HPDE6-E6E7 (cell line): ENCODE data around the gene PTGER2.
A peak's percentile ranks its signal among the peaks of the same experiment; 100 is the strongest.

Experiments
- DNase-seq: peaks from one replicate; pipeline ENCODE4 v3.0.0; 2011; ENCODE audit warnings: missing footprints; ENCODE audit errors: extremely low spot score

PTGER2 gene

GRCh38 chr14:52313903-52314594 lies at the start of gene PTGER2:
Gene PTGER2 (plus strand): TSS chr14:52314312. CDS start chr14:52314549, 237 bp downstream.
- DNase-seq, result peak; percentile 71

DNA sequence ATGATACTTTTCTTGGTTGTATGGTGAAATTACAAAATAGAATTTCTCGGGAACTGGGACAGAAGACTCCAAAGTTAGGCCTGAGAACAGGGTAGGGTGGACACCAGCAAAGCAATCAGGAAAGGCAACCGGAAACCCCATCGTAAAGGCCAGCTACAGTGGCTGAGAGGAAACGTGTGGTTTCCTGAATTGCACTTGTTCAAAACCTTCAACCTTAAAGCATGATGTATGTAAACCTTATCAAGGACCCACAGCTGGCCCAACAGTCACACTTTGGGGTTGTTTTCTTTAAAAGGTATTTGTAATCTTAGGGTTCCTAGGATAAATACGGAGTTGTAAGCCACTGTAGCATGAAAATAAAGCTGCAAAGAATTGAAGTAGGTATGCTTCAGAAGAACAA lies 48.9 kb upstream of the PTGER2 start:
- no peak for DNase-seq

GRCh38 chr14:52266179-52266578 lies 47.9 kb upstream of the PTGER2 start:
- no peak for DNase-seq

DNA sequence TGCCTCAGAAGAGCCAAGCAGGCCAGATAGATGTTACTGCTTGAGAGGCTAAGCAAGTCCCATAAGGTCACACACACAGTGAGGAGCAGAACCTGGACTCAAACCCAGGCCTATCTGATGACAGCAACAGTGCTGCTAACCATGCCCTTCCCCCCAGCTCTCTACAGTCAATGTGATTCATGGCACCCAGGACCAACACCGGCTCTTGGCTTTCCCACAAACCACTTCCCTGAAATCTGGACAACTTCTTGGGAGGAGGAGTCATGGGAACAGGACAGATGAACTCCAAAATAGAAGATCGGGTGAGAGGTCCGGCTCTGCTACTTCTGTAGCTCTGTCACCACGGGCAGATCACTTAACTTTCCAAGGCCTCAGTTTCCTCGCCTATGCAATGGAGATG lies 47.3 kb upstream of the PTGER2 start:
- no peak for DNase-seq

DNA sequence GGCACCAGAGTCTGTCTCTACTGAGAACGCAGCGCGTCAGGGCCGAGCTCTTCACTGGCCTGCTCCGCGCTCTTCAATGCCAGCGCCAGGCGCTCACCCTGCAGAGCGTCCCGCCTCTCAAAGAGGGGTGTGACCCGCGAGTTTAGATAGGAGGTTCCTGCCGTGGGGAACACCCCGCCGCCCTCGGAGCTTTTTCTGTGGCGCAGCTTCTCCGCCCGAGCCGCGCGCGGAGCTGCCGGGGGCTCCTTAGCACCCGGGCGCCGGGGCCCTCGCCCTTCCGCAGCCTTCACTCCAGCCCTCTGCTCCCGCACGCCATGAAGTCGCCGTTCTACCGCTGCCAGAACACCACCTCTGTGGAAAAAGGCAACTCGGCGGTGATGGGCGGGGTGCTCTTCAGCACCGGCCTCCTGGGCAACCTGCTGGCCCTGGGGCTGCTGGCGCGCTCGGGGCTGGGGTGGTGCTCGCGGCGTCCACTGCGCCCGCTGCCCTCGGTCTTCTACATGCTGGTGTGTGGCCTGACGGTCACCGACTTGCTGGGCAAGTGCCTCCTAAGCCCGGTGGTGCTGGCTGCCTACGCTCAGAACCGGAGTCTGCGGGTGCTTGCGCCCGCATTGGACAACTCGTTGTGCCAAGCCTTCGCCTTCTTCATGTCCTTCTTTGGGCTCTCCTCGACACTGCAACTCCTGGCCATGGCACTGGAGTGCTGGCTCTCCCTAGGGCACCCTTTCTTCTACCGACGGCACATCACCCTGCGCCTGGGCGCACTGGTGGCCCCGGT lies 46.4 kb upstream of the PTGER2 start, which contains the start of gene PTGDR:
Gene PTGDR, plus strand, starts transcription at position 198 of the 778 bp plus-strand sequence. Its CDS starts 117 bp downstream, at position 315.
- DNase-seq, result no peak

DNA sequence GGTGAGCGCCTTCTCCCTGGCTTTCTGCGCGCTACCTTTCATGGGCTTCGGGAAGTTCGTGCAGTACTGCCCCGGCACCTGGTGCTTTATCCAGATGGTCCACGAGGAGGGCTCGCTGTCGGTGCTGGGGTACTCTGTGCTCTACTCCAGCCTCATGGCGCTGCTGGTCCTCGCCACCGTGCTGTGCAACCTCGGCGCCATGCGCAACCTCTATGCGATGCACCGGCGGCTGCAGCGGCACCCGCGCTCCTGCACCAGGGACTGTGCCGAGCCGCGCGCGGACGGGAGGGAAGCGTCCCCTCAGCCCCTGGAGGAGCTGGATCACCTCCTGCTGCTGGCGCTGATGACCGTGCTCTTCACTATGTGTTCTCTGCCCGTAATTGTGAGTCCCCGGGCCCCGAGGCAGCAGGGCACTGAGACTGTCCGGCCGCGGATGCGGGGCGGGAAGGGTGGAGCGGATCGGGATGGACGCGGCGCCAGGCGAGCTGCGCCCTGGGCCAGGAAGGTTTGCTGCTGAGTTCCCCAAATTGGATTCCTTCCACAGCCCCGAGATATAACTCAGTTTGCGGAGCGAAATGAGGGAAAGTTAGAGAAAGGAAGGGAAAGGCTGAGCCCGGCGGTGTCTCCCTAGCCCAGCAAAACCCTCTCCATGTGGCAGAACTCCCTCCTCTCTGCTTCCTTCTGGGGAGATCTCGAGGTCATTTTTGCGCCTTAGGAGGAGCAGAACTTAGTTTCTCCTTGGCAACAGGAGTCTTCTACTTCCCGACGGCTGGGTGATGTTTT lies 45.6 kb upstream of the PTGER2 start:
- DNase-seq, result no peak

- no peak for DNase-seq
Measured at GRCh38 chr14:52269100-52269499, 45.0 kb upstream of the PTGER2 start.

- no peak for DNase-seq
Measured at GRCh38 chr14:52269982-52270381, 44.1 kb upstream of the PTGER2 start.

- no peak for DNase-seq
Measured at GRCh38 chr14:52271538-52271937, 42.6 kb upstream of the PTGER2 start.

- DNase-seq, result peak; percentile 35
Measured at GRCh38 chr14:52272375-52272774, 41.7 kb upstream of the PTGER2 start.

- no peak for DNase-seq
Measured at GRCh38 chr14:52275372-52275771, 38.7 kb upstream of the PTGER2 start.

DNA sequence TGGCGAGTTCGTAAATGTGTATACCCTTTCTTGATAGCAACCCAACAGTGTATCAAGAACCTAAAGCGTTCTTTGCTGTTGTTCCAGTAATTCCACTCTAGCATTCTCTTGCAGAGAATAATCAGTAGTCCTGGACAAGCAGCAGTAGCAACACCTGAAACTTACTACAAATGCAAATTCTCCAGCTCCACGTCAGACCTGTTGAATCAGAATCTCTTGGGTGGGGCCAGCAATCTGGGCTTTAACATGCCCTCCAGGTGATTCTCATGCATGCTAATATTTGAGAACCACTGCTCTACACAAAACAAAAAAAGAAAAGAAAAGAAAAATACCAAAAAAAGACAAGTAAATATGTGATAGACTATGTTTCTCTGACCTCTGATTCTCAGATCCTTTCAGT lies 36.6 kb upstream of the PTGER2 start:
- no peak for DNase-seq

- no peak for DNase-seq
Measured at GRCh38 chr14:52279408-52279807, 34.7 kb upstream of the PTGER2 start.

DNA sequence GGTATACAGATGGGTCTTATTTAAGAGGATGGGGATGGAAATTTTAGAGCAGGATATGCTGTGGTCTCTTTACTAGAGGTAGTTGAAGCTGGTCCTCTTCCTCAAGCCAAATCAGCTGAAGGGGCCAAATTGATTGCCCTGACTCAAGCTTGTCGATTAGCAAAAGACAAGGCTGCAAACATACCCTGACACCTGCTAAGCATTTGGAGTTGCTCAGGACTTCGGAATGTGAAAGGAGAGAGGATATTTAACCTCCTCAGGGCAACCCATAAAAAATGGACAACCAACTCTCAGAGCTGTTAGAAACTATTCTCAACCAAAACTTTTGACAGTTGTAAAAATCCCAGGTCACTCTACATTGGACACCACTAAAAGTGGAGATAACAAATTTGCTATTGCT lies 31.0 kb upstream of the PTGER2 start:
- no peak for DNase-seq

GRCh38 chr14:52286661-52287649 lies 27.2 kb upstream of the PTGER2 start:
- DNase-seq, result no peak

GRCh38 chr14:52296378-52296777 lies 17.7 kb upstream of the PTGER2 start:
- no peak for DNase-seq

- DNase-seq, result no peak
Measured at GRCh38 chr14:52298795-52299194, 15.3 kb upstream of the PTGER2 start.

- DNase-seq, result peak; percentile 26
Measured at GRCh38 chr14:52299692-52300278, 14.3 kb upstream of the PTGER2 start.

DNA sequence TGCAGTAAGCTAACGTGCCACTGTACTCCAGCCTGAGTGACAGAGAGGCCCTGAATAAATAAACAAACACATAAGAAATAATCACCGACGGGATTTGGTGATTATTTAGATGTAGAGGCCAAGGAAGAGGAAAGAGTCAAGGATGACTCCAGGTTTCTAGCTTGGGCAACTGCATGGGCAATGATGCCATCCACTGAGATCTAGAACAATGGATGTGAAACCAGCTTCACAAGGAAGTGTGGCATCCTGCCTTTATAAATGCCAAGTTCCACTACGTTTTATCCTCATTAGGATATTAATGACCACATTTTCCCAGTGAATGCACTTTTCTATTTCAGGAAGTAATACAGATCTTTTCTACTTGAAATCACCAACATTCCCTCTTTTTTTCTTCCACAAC lies 10.9 kb upstream of the PTGER2 start:
- DNase-seq, result no peak

DNA sequence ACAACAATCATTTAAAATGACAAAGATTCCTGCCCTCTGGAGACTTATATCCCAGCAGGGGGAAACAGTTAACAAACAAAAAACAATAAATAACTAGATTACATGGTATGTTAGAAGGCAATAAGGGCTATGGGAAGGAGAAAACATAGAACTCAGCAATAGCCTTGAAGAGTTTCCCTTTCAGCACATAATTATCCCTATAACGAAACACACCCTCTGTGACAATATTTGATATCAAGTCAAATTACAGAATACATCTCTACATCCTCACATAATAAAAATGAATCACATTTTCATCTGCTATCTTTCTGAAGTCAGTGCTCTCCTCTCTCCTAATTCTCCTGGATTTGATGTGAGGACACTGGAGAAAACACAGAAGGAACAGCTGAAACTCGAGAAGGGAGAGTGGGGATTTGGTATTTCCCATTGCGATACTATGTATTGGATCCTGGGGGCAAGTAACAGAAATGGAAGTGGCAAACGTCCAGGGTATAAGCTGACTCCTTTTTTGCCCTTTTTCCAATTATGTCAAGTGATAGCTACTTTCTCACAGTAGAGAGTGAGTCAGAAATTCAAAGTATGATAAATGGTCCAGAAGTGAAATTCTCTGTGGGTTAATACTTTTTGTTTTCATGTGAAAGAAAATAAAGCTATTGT lies 9.7 kb upstream of the PTGER2 start:
- no peak for DNase-seq
